SJCRH30 (cell line): ENCODE data around the gene PKN1. TPM values are rescaled to one million over a fixed set of nuclear protein-coding genes. Genes with fewer than 3 reads are reported as not detected.

ENCODE experiments used
- DNase-seq, 2 experiments: peaks; one replicate each; pipeline ENCODE4 v3.0.0-alpha.2; 2015 to 2020
- H3K27ac ChIP-seq: fragments of 250-450 bp; sonication (Bioruptor Pico); 2 replicates; pipeline ENCODE4 v1.5.1; 2020; ENCODE audit warnings: mild to moderate bottlenecking, moderate library complexity
- H3K27me3 ChIP-seq: fragments of 250-450 bp; sonication (Bioruptor Pico); 2 replicates; pipeline ENCODE4 v1.5.1; 2020; ENCODE audit warnings: mild to moderate bottlenecking, moderate library complexity
- H3K36me3 ChIP-seq: fragments of 250-450 bp; sonication (Bioruptor Pico); 2 replicates; pipeline ENCODE4 v1.5.1; 2020; ENCODE audit warnings: mild to moderate bottlenecking, moderate library complexity
- H3K4me1 ChIP-seq: fragments of 250-450 bp; sonication (Bioruptor Pico); 2 replicates; pipeline ENCODE4 v1.5.1; 2020; ENCODE audit warnings: mild to moderate bottlenecking, moderate library complexity
- H3K4me3 ChIP-seq: fragments of 250-450 bp; sonication (Bioruptor Pico); 2 replicates; pipeline ENCODE4 v1.5.1; 2020; ENCODE audit warnings: mild to moderate bottlenecking, moderate library complexity
- H3K9me3 ChIP-seq: fragments of 250-450 bp; sonication (Bioruptor Pico); replicated peaks from 2 replicates; pipeline ENCODE4 v1.5.1; 2020; ENCODE audit warnings: mild to moderate bottlenecking, moderate library complexity
- total RNA-seq: library from RNA; depleted of rRNA; stranded (reverse); fragments of >200 nt; shearing (Covaris generic); gene quantifications from 2 replicates; pipeline ENCODE4 v1.2.3, GENCODE V29; 2014

Gene PKN1
- total RNA-seq, 1 experiment from 2014 or later, result 66.2 TPM

DNA sequence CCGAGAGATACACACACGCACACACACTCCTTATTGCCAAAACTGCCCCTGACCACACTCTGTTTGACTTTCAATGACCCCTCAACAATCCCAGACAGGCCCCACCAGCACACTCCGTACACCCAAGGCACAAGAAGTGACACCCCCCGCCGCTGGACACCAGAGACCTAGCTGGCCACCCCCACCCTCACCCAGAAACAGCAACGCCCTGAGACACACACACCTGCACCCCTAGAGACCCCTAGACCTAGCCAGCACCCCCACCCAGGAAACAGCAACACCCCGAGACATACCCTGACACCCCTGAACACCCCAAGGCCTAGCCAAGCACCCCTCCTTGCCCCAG lies 43.2 kb downstream of the PKN1 start:
- Histone ChIP-seq H3K4me3 (no peak overlapping the region), H3K27ac (no peak overlapping the region)

GRCh38 chr19:14476673-14477401 lies 43.7 kb downstream of the PKN1 start:
- H3K27ac ChIP-seq, result no peak overlapping the region
- H3K4me1 ChIP-seq, result peaks cover 9% of the 10 kb centered on the region
- DNase-seq, result no peak
- H3K4me3 ChIP-seq, result no peak overlapping the region
- peaks cover 21% of the 10 kb centered on the region for H3K36me3 ChIP-seq
- no peaks in the 10 kb centered on the region for H3K9me3 ChIP-seq
- H3K27me3 ChIP-seq, result no peaks in the 10 kb centered on the region

More for the DNA sequence above, 43.2 kb downstream of the PKN1 start:
- Histone ChIP-seq H3K9me3 (no peaks in the 10 kb centered on the region), H3K36me3 (peaks cover 21% of the 10 kb centered on the region), H3K4me1 (peaks cover 9% of the 10 kb centered on the region), H3K27me3 (no peaks in the 10 kb centered on the region)
- DNase-seq, result no peak

GRCh38 chr19:14477418-14478112 lies 44.5 kb downstream of the PKN1 start:
- no peaks in the 10 kb centered on the region for H3K9me3 ChIP-seq
- H3K4me3 ChIP-seq, result no peak overlapping the region
- no peak overlapping the region for H3K27ac ChIP-seq
- no peak for DNase-seq
- H3K4me1 ChIP-seq, result peaks cover 9% of the 10 kb centered on the region
- H3K27me3 ChIP-seq, result no peaks in the 10 kb centered on the region
- H3K36me3 ChIP-seq, result peaks cover 20% of the 10 kb centered on the region

- no peaks in the 10 kb centered on the region for H3K9me3 ChIP-seq
- DNase-seq, result no peak
- H3K27me3 ChIP-seq, result no peaks in the 10 kb centered on the region
- no peak overlapping the region for H3K4me3 ChIP-seq
- H3K36me3 ChIP-seq, result peaks cover 20% of the 10 kb centered on the region
- no peak overlapping the region for H3K27ac ChIP-seq
- H3K4me1 ChIP-seq, result peaks cover 9% of the 10 kb centered on the region
Measured at GRCh38 chr19:14478113-14478545, 45.0 kb downstream of the PKN1 start.

DNA sequence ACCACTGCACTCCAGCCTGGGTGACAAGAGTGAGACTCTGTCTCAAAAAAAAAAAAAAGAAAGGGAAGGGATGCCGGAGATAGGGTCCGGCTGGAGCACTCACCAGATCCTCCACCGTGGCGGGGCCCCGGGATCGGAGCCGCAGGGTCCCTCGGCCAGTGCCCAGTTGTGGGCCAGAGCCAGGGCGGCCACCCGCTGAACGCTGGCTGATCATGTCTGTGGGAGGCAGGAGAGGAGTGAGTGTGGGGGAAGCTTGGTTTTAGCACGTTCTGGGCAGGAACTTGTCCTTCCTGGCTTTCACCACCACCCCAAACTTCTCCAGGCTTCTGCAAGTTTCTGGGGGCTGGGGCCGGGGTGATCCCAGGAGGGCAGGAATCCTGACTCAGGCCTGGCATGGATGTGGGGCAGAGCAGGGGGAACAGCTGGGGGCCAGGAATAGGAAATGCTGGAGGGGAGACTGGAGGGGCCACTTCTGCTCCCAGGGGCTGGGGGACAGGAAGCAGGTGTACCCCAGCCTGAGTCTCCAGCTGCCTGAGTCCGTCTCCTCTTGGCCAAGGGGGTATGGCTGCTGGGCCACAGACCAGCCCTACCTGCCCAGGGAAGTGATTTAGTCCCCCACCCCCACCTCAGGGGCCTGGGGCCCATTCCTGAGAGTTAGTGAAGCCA lies 46.3 kb downstream of the PKN1 start:
- H3K36me3 ChIP-seq, result peaks cover 20% of the 10 kb centered on the region
- peaks cover 9% of the 10 kb centered on the region for H3K4me1 ChIP-seq
- H3K4me3 ChIP-seq, result no peak overlapping the region
- peak; percentile 40 to 55 for DNase-seq
- no peak overlapping the region for H3K27ac ChIP-seq
- no peaks in the 10 kb centered on the region for H3K27me3 ChIP-seq
- no peaks in the 10 kb centered on the region for H3K9me3 ChIP-seq

DNA sequence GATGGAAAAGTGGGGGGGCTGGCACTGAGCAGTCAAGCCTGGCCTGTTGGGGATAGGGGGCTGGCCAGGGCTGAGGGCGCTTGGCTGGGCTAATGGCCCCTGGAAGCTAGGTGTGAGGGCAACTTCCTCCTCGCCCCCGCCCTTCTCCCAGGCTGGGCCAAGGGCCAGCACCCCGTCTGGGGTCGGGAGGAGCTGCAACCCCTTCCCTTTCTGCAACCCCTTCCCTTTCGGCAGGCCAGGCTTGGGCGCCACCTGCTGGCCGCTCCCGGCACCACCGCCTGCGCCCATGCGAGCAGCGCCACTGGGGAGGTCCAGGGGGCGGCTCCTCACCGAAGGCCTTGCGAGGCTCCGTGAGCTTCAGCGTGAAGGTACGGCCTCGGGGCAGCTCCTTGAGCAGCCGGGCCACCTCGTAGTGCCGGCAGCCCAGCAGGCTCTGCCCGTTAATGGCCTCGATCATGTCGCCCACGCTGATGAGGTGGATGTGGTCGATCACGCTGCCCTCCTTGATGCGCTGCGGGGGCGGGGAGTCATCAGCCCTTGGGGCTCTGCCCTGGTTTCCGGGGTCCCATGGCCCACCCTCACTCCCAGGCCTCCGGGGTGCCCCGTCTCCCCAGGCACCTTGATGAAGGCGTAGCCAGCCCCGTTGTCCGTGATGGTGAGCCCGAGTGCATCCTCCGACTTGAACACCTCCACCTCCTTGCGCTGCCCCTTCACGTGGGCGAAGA lies 47.0 kb downstream of the PKN1 start:
- H3K27ac ChIP-seq, result no peak overlapping the region
- no peaks in the 10 kb centered on the region for H3K9me3 ChIP-seq
- no peaks in the 10 kb centered on the region for H3K27me3 ChIP-seq
- no peak overlapping the region for H3K4me3 ChIP-seq
- H3K4me1 ChIP-seq, result peaks cover 9% of the 10 kb centered on the region
- peak; percentile 54 to 73 for DNase-seq
- peaks cover 20% of the 10 kb centered on the region for H3K36me3 ChIP-seq

- H3K9me3 ChIP-seq, result no peaks in the 10 kb centered on the region
- H3K27me3 ChIP-seq, result no peaks in the 10 kb centered on the region
- no peak overlapping the region for H3K4me3 ChIP-seq
- no peak overlapping the region for H3K27ac ChIP-seq
- H3K36me3 ChIP-seq, result peaks cover 20% of the 10 kb centered on the region
- DNase-seq, result no peak
- peaks cover 7% of the 10 kb centered on the region for H3K4me1 ChIP-seq
Measured at GRCh38 chr19:14480700-14481079, 47.6 kb downstream of the PKN1 start.

DNA sequence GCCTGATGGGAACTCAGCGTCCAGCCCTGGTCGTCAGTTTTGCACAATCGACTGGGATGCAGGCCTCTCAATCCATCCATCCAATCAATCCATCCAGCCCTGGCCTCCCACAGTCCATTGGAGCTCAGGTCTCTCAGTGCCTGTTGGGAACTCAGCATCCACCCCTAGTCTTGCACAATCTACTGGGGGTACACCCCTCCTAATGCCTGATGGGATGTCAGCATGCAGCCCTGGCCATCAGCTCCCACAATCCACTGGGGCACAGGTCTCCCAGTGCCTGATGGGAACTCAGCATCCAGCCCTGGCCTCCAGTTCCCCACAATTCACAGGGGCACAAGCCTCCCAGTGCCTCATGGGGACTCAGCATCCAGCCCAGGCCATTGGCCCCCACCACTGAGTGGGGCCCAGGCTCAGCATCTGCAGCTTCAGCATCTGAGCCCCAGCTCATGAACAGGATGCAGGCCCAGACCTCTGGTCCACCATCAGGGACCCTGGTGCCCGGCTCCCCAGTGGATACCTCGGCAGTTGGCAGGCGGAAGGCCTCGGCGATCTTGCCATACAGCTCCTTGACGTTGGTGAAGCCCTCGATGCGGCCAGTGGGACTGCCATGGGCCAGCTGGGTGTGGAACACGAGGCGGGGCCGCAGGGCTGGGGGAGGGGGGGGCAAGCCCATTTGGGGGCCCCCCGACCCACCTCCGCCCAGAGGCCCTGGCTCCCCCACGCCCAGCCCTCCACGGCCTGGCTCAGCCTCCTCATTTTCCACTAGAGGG lies 49.3 kb downstream of the PKN1 start:
- no peak for DNase-seq
- Histone ChIP-seq H3K36me3 (peaks cover 22% of the 10 kb centered on the region), H3K4me3 (no peak overlapping the region), H3K27me3 (no peaks in the 10 kb centered on the region), H3K27ac (no peak overlapping the region), H3K4me1 (peaks cover 6% of the 10 kb centered on the region), H3K9me3 (no peaks in the 10 kb centered on the region)

DNA sequence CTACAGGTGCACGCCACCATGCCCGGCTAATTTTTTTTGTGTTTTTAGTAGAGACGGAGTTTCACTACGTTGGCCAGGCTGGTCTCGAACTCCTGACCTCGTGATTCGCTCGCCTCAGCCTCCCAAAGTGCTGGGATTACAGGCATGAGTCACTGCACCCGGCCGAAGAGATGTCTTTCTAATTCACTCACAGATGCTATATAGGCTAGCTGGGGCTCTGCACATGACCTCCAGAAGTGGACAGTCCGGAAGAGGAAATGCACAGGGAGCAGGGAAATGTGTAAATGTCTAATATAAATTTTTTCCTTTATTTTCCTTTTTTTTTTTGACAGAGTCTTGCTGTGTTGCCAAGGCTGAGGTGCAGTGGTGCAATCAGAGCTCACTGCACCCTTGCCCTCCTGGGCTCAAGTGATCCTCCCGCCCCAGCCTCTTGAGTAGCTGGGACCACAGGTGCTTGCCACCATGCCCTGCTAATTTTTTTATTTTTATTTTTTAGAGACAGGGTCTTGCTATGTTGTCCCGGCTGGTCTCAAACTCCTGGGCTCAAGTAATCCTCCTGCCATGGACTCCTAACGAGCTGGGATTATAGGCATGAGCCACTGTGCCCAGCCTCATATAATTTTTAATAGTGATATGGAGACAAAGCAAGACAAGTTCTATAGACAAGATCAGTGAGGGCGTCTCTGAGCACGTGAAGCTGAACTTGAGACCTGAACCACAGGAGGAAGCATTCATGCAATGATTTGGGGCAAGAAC lies 54.4 kb downstream of the PKN1 start:
- H3K27ac ChIP-seq, result no peak overlapping the region
- no peaks in the 10 kb centered on the region for H3K4me1 ChIP-seq
- no peaks in the 10 kb centered on the region for H3K9me3 ChIP-seq
- no peak overlapping the region for H3K4me3 ChIP-seq
- H3K36me3 ChIP-seq, result peaks cover 13% of the 10 kb centered on the region
- no peak for DNase-seq
- H3K27me3 ChIP-seq, result no peaks in the 10 kb centered on the region

GRCh38 chr19:14492756-14493337 lies 59.7 kb downstream of the PKN1 start:
- Histone ChIP-seq H3K9me3 (no peaks in the 10 kb centered on the region), H3K4me1 (no peaks in the 10 kb centered on the region), H3K36me3 (peaks cover 10% of the 10 kb centered on the region), H3K27me3 (no peaks in the 10 kb centered on the region), H3K27ac (no peak overlapping the region), H3K4me3 (no peak overlapping the region)
- no peak for DNase-seq

- Histone ChIP-seq H3K27me3 (no peaks in the 10 kb centered on the region), H3K9me3 (no peaks in the 10 kb centered on the region), H3K4me3 (no peak overlapping the region), H3K4me1 (no peaks in the 10 kb centered on the region), H3K36me3 (peaks cover 5% of the 10 kb centered on the region), H3K27ac (no peak overlapping the region)
- no peak for DNase-seq
Measured at GRCh38 chr19:14494411-14494810, 61.3 kb downstream of the PKN1 start.

DNA sequence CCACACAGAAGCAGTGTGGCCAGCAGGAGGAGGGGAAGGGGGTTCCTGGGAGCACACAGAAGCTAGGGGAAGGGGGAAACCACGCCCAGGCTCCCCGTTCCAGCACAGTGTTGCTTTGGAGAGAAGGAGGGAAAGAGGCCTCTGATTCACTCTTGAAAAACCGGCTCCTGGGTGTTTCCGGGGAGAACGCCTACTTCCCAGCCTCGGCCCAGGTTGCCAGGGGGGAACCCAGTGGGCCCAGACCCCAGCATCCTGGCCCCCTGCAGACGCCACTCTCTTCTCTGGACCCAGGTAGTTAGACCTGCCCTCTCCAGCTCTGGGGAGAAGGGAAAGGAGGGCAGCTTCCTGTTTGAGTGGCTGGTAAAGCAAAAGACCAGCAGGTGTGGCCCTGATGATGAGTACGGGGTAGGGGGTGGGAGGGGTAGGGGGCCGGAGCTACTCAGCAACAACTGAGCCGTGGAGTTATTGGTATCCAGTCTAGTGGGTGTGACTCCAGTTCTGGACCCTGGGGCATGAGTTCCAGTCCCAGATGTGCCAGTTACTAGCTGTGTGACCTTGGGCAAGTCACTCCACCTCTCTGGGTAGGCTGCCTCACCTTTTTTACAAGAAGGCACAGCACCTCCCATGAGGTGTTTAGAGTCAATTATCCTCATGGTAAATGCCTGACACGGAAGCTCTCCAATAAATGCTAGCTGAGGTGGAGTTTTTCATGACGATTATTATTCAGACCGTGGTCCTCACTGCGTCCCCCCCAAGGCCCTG lies 62.0 kb downstream of the PKN1 start:
- DNase-seq, result no peak
- Histone ChIP-seq H3K4me3 (peak overlapping the region; percentile 62), H3K36me3 (peaks cover 5% of the 10 kb centered on the region), H3K4me1 (no peaks in the 10 kb centered on the region), H3K27ac (no peak overlapping the region), H3K9me3 (no peaks in the 10 kb centered on the region), H3K27me3 (no peaks in the 10 kb centered on the region)

DNA sequence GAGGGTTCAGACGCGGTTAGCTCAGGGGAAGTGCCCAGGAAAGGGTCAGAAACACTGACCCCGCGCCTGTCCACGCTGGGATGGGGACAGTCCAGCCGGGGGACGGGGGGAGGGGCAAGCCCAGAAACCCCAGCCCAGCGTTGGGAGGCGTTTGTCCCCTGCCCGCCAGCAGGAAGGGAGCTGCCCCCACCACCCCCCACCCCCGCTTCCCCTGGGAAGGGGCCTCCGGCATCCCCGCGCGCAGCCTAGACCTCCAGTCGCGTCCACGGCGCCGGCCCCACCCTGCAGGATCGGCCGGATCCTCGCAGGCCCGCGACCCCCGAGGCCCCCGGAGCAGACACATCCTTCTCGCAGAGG lies 62.5 kb downstream of the PKN1 start:
- Histone ChIP-seq H3K4me3 (peak overlapping the region; percentile 62), H3K36me3 (peaks cover 5% of the 10 kb centered on the region), H3K27me3 (no peaks in the 10 kb centered on the region), H3K4me1 (no peaks in the 10 kb centered on the region), H3K9me3 (no peaks in the 10 kb centered on the region), H3K27ac (no peak overlapping the region)
- peak in 1 of 2 experiments; percentile 38 for DNase-seq
